ENCODE data around the gene CLEC16A.
A peak's percentile ranks its signal among the peaks of the same experiment; 100 is the strongest.

Gene CLEC16A

DNA sequence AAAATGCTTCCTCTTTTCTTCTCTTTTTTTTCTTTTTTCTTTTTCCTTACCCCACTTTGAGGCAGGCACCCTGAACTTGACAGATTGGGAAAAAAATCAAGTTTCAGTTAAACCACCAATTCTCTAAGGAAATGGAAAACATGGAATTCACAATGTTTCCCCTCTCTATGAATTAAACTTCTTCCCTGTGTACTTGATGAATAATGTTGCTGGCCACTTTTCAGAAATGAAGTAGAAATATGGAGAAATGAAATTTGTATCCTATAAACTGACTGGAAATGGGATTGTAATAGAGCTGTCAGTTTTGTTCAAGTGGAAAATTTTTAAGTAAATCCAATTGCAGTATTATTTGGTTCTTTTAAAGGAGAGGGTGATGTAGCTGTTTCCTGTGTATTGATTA is 129.8 kb downstream of the CLEC16A start:
- H3K9me3 ChIP-seq, result no peaks in the 10 kb centered on the region
- H3K27me3 ChIP-seq, result no peaks in the 10 kb centered on the region
- intact Hi-C loops (cut with DNase I; ENCODE audit: low total_unique reads), result no loop called here
- DNase-seq, result no peak
- no peak overlapping the region for H3K27ac ChIP-seq
- H3K4me1 ChIP-seq, result peaks cover 10 to 28% (median 19%) of the 10 kb centered on the region in 4 donors
- peaks cover 0 to 22% (median 5%) of the 10 kb centered on the region in 3 donors for H3K36me3 ChIP-seq
- TF ChIP-seq, protein P1, sequence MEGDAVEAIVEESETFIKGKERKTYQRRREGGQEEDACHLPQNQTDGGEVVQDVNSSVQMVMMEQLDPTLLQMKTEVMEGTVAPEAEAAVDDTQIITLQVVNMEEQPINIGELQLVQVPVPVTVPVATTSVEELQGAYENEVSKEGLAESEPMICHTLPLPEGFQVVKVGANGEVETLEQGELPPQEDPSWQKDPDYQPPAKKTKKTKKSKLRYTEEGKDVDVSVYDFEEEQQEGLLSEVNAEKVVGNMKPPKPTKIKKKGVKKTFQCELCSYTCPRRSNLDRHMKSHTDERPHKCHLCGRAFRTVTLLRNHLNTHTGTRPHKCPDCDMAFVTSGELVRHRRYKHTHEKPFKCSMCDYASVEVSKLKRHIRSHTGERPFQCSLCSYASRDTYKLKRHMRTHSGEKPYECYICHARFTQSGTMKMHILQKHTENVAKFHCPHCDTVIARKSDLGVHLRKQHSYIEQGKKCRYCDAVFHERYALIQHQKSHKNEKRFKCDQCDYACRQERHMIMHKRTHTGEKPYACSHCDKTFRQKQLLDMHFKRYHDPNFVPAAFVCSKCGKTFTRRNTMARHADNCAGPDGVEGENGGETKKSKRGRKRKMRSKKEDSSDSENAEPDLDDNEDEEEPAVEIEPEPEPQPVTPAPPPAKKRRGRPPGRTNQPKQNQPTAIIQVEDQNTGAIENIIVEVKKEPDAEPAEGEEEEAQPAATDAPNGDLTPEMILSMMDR (IDR thresholded peaks at IDR 0.05), result no peak
- no peak overlapping the region for H3K4me3 ChIP-seq

GRCh38 chr16:11075163-11075562 is 130.8 kb downstream of the CLEC16A start:
- TF ChIP-seq, protein P1 (IDR thresholded peaks at IDR 0.05), result no peak
- no peak for DNase-seq
- peaks cover 11 to 38% (median 29%) of the 10 kb centered on the region in 4 donors for H3K4me1 ChIP-seq
- H3K4me3 ChIP-seq, result no peak overlapping the region
- no peaks in the 10 kb centered on the region for H3K27me3 ChIP-seq
- no peak overlapping the region for H3K27ac ChIP-seq
- intact Hi-C loops (cut with DNase I; ENCODE audit: low total_unique reads), result no loop called here
- peaks cover 0 to 12% (median 0%) of the 10 kb centered on the region in 3 donors for H3K36me3 ChIP-seq
- no peaks in the 10 kb centered on the region for H3K9me3 ChIP-seq

DNA sequence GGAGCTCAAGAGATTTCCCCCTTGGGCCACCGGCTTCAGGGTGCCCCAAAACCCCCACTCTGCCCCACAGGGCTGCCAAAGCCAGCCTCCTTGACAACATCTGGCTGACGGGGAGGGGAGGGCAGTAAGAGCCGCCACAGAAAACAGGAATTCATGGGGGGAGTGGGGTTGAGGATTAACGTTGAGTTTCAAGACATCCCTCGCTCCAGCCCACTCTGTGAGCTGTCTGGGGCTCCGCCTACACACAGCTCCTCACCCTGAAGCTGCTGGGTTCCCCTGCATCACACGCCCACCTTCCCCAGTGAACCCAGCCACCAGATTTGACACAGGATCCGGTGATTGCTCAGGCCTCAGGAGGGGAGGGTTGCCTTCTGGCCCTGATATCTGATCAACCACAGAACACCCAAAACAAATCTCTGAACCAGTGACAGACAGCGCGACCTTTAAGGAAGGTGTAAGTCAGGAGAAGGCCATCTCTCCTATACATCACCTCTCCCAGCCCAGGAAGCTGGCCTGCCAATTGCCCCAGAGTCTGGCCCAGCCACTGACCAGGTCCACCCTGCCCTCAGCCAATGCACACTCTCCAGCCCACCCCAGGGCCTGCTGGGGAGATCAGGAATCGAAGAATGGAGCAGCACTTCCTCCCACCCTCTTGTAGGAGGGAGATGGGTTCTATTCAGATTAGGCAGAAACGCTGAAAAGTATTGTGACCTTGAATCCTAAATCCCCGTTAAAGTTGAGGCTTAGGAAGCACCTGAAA is 132.1 kb downstream of the CLEC16A start:
- intact Hi-C loops (cut with DNase I; ENCODE audit: low total_unique reads), result no loop called here
- Histone ChIP-seq H3K27ac (peak overlapping the region; percentile 69 to 82), H3K36me3 (peaks cover 0 to 9% (median 0%) of the 10 kb centered on the region in 3 donors), H3K9me3 (no peaks in the 10 kb centered on the region), H3K27me3 (no peaks in the 10 kb centered on the region), H3K4me3 (no peak overlapping the region), H3K4me1 (peaks cover 11 to 45% (median 31%) of the 10 kb centered on the region in 4 donors)
- no peak for DNase-seq
- TF ChIP-seq, protein P1 (IDR thresholded peaks at IDR 0.05), result no peak

DNA sequence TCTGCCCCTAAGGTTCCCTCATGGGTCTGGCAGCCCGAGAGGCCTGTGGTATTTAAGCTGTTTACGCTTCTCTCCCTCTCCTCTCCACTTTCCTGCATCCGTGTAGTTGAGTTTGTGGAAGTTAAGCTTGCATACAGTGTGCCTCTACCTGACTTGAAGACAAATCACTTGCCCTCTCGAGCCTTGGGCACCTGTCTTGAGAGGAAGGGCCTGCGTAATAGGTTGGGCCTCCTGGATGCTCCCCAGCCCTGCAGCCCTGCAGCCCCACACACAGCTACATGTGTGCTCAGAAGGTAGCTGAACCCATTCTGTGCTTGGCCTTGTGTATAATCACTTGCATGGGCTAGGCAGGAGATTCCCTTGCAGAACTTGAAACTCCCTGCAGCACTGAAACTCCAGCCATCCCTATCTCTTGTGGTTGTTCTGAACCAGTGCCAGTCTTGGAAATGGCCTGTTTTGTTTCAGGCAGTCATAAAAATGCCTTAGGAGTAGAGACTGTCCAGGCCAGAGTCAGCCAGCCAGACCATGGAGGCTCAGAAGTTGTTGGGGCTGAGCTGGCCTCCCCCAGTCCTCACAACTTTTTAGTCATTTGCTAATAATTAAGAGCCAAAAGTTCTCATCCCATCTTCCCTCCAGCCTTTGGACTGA is 134.6 kb downstream of the CLEC16A start:
- intact Hi-C loops (cut with DNase I; ENCODE audit: low total_unique reads), result no loop called here
- Histone ChIP-seq H3K36me3 (peaks cover 0 to 7% (median 0%) of the 10 kb centered on the region in 3 donors), H3K4me1 (peaks cover 11 to 45% (median 31%) of the 10 kb centered on the region in 4 donors), H3K27ac (peak overlapping the region; percentile 61 to 82), H3K4me3 (no peak overlapping the region), H3K27me3 (no peaks in the 10 kb centered on the region), H3K9me3 (no peaks in the 10 kb centered on the region)
- peak; percentile 55 to 76 for DNase-seq
- TF ChIP-seq, protein P1 (IDR thresholded peaks at IDR 0.05), result no peak

DNA sequence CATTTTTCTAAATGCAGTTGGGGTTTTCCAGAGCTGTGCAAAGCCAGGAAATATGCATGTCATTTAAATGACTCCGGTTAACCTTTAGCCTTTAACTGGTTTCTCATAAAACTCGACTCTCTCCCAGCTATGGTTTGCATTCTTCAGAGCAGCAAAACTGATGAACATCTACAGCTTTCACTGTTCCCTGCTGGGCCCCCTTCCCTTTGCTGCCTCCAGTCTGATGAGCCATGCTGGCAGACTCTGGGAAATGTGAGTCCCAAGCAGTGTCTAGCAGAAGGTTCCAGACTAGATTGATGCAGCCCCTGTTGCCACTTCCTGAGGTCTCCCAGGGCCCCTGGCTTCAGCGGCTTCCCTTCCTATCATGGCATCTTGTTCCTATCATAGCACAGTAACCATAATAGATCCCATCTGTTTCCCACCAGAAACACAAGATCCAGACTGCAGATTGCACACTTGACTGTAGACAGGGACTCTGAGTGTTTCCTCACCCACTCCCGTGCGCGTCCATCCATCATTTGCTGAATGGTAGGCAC is 135.4 kb downstream of the CLEC16A start:
- H3K36me3 ChIP-seq, result peaks cover 0 to 10% (median 0%) of the 10 kb centered on the region in 3 donors
- no peak overlapping the region for H3K4me3 ChIP-seq
- H3K27me3 ChIP-seq, result no peaks in the 10 kb centered on the region
- no peaks in the 10 kb centered on the region for H3K9me3 ChIP-seq
- peak in 1 of 2 donors; percentile 29 for DNase-seq
- TF ChIP-seq, protein P1 (IDR thresholded peaks at IDR 0.05), result no peak
- peak overlapping the region; percentile 61 to 82 for H3K27ac ChIP-seq
- intact Hi-C loops (cut with DNase I; ENCODE audit: low total_unique reads), result no loop called here
- H3K4me1 ChIP-seq, result peaks cover 11 to 52% (median 31%) of the 10 kb centered on the region in 4 donors

Measured in tibial artery (tissue), 4 donors.